Vagina (tissue), 2 donors: ENCODE measurements around the gene ZW10.

ENCODE experiments used
- CTCF ChIP-seq, 3 experiments: fragments of 450-650 bp in 2 of 3; fragments of 200-600 bp in 1 of 3; sonication (generic) in 1 of 3; IDR thresholded peaks; one replicate each; pipeline ENCODE4 v1.5.1; 2017 to 2019; ENCODE audit warnings: antibody characterized with exemption in 3 of 3, mild to moderate bottlenecking in 2 of 3, moderate library complexity in 2 of 3
- POLR2A ChIP-seq, 2 donors: fragments of 450-650 bp; IDR thresholded peaks; one replicate each; pipeline ENCODE4 v1.6.1; 2017; ENCODE audit warnings: antibody characterized with exemption in 2 of 2, mild to moderate bottlenecking in 2 of 2, moderate library complexity in 2 of 2
- POLR2AphosphoS5 ChIP-seq, 2 donors: sonication (generic); formaldehyde crosslinking; IDR thresholded peaks; one replicate each; pipeline ENCODE4 v1.9.0; 2017; ENCODE audit warnings: antibody characterized with exemption in 2 of 2, mild to moderate bottlenecking in 2 of 2, low read depth in 1 of 2; ENCODE audit not compliant: insufficient read depth in 1 of 2

GRCh38 chr11:113732092-113732491 lies 41.4 kb downstream of the ZW10 start:
- TF ChIP-seq POLR2A (IDR thresholded peaks at IDR 0.05) (no peak), CTCF (IDR thresholded peaks at IDR 0.05) (no peak), POLR2AphosphoS5 (IDR thresholded peaks at IDR 0.05; ENCODE audit: insufficient read depth in 1 of 2, low read depth in 1 of 2) (no peak)
